HG02840 (cell line): Measurements from ENCODE around the gene CLEC18B.
"Not testable (repeated sequence)": the region's sequence is repeated elsewhere in the genome, so short reads cannot be mapped to it uniquely, and the experiment has no call there.

Experiments used
- ATAC-seq: cut with Tn5 transposase; IDR thresholded peaks from one replicate; pipeline ENCODE4 v1.9.1; 2021; ENCODE audit warnings: mild to moderate bottlenecking, moderate library complexity, moderate number of reproducible peaks; ENCODE audit not compliant: unreplicated experiment, low FRiP score

CLEC18B gene

GRCh38 chr16:74420612-74421481 is at the start of gene CLEC18B:
Gene CLEC18B, minus strand, starts transcription at chr16:74421478. Its CDS starts 208 bp downstream, at chr16:74421270.
- ATAC-seq, result not testable (repeated sequence)

GRCh38 chr16:74469946-74470478 is 48.7 kb upstream of the CLEC18B start:
- ATAC-seq, result no peak

GRCh38 chr16:74468807-74469525 is 47.7 kb upstream of the CLEC18B start:
- ATAC-seq, result no peak

DNA sequence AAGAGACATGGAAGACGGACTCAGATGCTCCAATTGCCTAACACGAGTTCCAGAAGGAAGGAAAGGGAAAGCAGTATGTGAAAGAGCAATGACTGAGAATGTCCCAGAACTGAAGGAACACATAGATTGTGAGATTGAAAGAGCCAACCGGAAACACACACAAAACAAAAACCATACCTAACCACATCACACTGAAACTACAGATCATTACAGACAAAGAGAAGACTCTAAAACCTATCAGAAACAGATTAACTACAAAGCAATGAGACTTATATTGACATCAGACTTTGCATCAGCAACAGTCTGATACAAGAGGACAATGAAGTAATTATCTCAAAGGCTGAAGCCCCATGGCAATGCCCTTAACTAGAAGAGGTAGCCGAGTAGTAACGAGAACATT is 45.6 kb upstream of the CLEC18B start:
- ATAC-seq, result no peak

DNA sequence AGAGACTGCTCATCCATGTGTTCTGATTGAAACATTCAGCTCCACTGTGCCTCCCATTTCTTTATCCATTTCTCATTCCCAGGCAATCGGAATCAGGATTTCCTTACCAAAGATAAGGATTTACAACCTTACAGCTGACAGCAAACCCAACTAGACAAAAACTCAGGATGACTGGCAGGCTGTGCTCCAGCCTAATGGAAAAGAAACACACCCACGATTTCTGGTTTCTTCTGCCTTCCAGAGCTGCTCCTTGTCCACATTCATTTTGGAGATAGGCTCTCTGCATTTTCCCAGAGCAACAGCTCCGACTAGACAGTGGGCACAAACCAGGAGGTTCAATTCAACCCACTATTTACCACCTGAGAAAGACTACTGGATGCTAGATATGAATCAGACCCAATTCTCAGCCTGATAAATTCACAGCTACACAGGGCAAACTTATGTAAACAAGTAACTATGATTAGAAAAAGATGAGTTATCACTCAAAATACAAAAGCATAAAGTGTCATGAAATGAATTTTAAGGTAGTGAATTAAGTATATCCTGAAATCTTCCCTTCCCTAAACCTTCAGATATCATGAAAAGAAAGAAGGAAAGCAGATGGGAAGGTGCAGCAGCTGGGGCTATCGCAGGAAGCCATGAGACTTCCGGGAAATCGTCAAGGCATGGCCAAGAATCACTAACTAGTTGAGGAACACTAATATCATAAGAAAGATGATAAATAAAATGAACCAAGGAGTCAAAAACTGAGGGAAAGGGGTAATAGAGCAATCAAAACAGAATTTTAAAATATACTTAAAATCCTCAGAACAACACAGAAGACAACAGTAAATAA is 44.8 kb upstream of the CLEC18B start:
- no peak for ATAC-seq

DNA sequence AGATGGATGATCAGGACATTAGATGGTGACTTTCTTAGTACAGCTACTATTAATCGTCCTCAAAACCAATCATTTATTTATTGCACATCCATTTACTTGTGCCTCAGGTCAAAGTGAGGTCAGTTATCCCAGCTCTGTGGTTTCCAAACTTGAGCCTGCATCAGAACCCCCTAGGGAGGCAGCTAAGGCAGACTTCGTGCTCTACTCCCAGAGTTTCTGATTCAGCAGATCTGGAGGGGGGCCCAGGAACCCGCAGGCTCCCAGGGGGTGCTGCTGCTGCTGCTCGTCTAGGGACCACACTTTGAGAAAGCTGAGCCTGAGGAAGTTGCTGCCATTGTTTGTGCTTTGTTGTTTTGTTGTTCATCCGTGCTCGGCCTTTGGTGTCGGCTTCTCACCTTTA is 44.0 kb upstream of the CLEC18B start:
- no peak for ATAC-seq

GRCh38 chr16:74463888-74464287 is 42.6 kb upstream of the CLEC18B start:
- ATAC-seq, result no peak

- ATAC-seq, result no peak
Measured at GRCh38 chr16:74462361-74462760, 41.1 kb upstream of the CLEC18B start.

GRCh38 chr16:74461826-74462225 is 40.5 kb upstream of the CLEC18B start:
- no peak for ATAC-seq

DNA sequence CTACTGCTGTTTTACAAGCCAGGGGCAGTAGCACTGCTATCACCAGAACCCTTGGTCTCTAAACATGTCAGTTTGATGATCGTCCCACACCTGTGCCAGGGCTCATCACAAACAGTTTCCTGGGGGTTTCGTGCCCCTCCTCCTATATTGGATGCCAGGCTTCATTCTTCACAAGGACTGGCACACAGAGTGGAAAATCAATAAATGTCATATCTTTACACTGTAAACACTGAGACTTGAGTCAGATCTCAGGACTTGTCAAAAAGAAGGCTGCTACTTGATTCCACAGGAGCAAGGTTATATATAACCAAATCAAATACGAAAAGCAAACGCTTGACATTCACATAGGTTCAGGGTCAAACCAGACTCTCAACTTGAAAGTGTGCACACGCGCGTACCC is 39.3 kb upstream of the CLEC18B start:
- ATAC-seq, result no peak

DNA sequence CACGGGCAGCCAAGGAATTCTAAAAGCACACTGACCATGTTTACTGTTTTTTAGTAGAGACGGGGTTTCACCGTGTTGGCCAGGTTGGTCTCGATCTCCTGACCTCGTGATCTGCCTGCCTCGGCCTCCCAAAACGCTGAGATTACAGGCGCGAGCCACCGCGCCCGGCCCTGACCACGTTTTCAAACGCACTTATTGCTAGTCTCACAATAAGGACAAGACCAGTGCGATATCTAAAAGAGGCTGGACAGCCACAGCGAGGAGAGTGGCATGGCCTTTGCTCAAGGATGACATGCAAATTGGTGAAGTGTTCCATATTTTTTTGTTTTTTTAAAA is 35.0 kb upstream of the CLEC18B start:
- no peak for ATAC-seq

DNA sequence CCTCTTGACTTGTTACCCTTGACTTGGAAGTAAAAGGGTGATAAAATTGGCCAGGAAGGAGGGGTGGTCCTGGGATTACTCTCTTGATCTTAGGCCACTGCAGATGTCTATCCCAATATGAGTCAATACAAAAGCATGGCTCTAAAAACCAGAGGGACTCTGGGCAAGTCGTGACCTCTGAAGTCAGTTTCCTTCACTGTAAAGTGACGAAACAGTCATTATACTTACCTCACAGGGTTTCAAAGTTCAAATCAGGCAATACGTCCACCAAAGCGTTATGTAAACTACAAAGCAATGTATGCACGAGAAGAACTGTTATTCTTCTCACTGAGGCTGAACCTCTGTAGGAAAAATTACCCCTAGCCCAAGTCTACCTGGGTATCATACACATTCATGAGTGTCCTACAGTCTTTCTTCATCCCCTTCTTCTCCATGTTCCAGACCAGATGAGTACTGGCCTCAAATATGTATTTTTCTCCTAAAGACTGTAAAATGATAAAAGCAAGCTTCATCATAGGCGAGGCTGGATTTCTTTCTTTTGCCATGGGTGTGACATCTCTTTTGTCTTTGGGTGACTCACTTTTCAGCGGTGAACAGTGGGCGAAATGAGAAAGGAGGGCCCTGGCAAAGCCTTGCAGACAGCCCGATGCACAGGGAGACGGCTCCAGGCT is 34.5 kb upstream of the CLEC18B start:
- ATAC-seq, result no peak

- no peak for ATAC-seq
Measured at GRCh38 chr16:74455213-74455612, 33.9 kb upstream of the CLEC18B start.

DNA sequence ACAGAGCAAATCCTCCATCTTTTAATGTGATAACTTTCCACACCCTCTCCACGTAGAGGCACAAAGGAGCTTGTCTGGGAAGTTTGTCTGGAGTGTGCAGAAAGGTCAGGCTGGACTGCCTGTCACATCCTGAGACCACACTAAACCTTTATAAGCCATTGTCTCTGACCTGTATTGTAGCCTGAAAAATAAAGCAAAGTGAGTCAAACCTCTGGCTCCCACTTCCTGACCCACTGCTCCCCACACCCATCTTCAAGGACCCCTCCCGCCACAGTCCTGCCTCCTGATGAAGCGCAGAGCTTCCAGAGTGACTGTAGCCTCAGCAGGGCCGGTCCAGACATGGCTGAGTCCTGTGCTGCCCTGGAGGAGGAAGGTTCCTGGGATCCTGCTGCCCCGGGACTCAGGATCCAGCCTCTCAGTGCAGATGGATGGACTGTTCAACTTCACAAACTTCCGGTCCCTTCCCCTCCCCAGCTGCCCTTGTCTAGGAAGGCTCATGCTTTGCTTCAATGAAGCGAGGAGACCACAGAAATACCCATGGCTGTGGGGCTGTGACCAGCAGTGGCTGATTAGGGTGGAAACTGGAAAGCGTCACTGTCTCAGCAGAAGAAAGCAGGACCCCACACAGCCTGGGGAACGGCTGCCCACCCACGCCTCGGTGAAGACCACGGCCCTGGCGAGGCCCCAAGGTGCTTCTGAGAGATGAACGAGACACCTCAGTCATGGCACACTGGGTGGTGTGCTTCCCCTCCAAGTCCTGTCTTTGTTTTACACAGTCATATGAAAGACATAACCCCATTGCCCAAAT is 30.9 kb upstream of the CLEC18B start:
- ATAC-seq, result no peak

DNA sequence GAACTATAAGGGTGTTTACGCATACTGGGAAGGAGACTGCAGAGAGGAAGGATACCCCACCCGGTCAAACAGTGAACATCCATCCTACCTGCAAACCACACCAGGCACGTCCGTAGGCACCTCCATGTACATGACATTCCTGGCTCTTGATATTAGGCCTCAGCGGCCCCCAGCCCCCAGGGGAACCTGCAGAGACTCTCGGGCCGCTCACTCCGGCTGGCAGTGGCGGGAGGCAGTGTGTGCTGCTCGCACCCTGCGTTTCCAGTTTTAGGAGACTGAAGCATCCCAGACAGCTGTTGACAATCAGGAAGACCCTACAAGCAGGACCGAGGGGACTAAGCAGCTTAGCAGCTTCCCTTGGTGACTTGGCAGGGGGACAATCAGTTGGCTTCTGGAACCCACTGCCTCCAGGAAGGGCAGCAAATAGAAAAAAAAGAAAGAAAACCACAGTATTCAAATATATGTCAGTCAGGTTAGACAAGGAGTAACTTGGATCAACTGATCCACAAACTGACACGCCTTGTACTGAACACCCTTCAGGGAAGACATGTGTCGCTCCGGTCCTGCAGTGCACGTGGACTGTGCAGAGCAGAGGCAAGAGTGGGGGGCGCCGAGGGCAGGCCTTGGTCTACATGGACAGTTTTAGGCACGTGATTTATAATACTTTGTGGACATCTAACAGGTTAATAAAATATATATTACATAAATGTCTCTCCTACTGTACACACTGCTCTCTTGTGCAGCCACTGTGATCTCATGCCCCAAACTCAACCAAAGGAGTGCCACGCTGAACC is 29.9 kb upstream of the CLEC18B start:
- no peak for ATAC-seq

DNA sequence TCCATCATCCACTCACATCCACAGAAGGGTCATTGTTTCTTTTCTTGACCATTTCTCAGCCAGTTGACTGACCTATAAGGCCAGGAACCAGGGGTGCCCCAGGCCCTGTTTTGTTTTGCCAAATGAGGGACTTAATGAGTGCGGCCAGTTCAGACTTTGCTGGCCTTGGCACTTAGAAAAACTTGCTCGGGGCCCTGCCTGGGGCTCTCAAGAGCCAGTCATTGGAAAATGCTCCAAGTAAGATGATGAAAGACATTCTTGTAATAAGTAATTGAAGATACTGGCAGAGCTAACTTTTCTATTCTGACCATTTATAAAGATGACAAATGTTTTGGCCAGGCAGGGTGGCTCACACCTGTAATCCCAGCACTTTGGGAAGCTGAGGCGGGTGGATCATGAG is 29.0 kb upstream of the CLEC18B start:
- ATAC-seq, result no peak

DNA sequence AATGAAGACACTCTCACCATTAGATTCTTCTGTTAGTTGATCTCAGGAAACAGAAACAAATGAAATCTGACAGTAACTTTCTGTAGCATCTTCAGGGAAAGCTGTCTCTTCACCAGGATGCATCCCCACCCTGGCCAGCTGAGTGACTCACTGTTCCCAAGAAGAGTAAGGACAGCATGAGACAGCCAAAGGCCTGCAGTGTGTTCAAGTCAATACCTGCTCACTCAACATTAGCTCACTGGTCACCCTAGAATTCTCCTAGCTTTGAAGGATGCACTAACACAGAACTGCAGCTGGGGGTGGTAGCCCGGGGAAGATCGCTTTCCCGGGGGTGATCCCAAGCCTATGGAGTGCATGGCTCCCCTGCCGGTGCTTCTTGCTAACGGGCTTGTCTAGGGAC is 28.2 kb upstream of the CLEC18B start:
- ATAC-seq, result no peak

GRCh38 chr16:74448990-74449389 is 27.7 kb upstream of the CLEC18B start:
- ATAC-seq, result no peak

- no peak for ATAC-seq
Measured at GRCh38 chr16:74447578-74447977, 26.3 kb upstream of the CLEC18B start.
